Panc1 (cell line): ENCODE results near the gene TMEM150B. TPM values are rescaled to one million over a fixed set of nuclear protein-coding genes. Genes with fewer than 3 reads are reported as not detected.

ENCODE experiments used
- ATAC-seq: fragments of 200-7000 bp; cut with Tn5 transposase; 2 replicates; pipeline ENCODE4 v1.9.1; 2020; ENCODE audit warnings: mild to moderate bottlenecking, moderate library complexity
- BruUV-seq: library from RNA; stranded (reverse); fragments of 400-500 nt; replicated peaks from 2 replicates; lab custom pipeline; 2021; lab: Mats Ljungman, UMichigan
- CTCF ChIA-PET: fragments of 300-600 bp; sonication (Branson Sonifier 250); formaldehyde crosslinking; loops from one replicate; lab custom pipeline; 2022; ENCODE audit warnings: antibody characterized with exemption; lab: Charles Lee
- POLR2A ChIA-PET: fragments of 300-600 bp; sonication (Branson Sonifier 250); formaldehyde crosslinking; loops from one replicate; lab custom pipeline; 2022; ENCODE audit warnings: antibody characterized with exemption; lab: Charles Lee
- DNase-seq: peaks from one replicate; pipeline ENCODE4 v3.0.0-alpha.2; 2010; ENCODE audit warnings: low read depth, low spot score
- H3K27ac ChIP-seq: 2 replicates; pipeline ENCODE4 v1.5.1; 2011; ENCODE audit warnings: mild to moderate bottlenecking, low read length, inconsistent platforms
- H3K27me3 ChIP-seq: fragments of 200-500 bp; sonication (Bioruptor generic); 2 replicates; pipeline ENCODE4 v1.6.0; 2014; ENCODE audit warnings: low read length, inconsistent platforms; ENCODE audit not compliant: control insufficient read depth, insufficient read depth
- H3K36me3 ChIP-seq: fragments of 200-500 bp; sonication (Bioruptor generic); 2 replicates; pipeline ENCODE4 v1.5.1; 2014; ENCODE audit warnings: inconsistent platforms, mild to moderate bottlenecking, low read length, moderate library complexity; ENCODE audit not compliant: control insufficient read depth, insufficient read depth
- H3K4me1 ChIP-seq: 2 replicates; pipeline ENCODE4 v1.5.1; 2011; ENCODE audit warnings: inconsistent platforms, mild to moderate bottlenecking, low read length, moderate library complexity; ENCODE audit not compliant: control insufficient read depth, insufficient read depth
- H3K4me3 ChIP-seq, 2 experiments: 2 replicates each; pipeline ENCODE4 v1.5.1; 2011 to 2012; ENCODE audit warnings: low read depth in 2 of 2, low read length in 2 of 2, mild to moderate bottlenecking in 2 of 2, inconsistent platforms in 1 of 2, moderate library complexity in 1 of 2
- H3K9me3 ChIP-seq: fragments of 200-500 bp; sonication (Bioruptor generic); 2 replicates; pipeline ENCODE4 v1.5.1; 2014; ENCODE audit warnings: low read depth, mild to moderate bottlenecking, inconsistent platforms, low read length, moderate library complexity; ENCODE audit not compliant: control insufficient read depth, insufficient read depth
- POLR2AphosphoS5 ChIP-seq: IDR thresholded peaks from 2 replicates; pipeline ENCODE4 v1.6.1; 2012; ENCODE audit warnings: mild to moderate bottlenecking, low read depth, low read length, moderate library complexity
- REST ChIP-seq, 2 experiments: IDR thresholded peaks; 2 replicates each; pipeline ENCODE4 v1.6.1; 2011 to 2012; ENCODE audit warnings: low read depth in 2 of 2, control low read depth in 1 of 2, low read length in 1 of 2, mild to moderate bottlenecking in 1 of 2, moderate library complexity in 1 of 2; ENCODE audit not compliant: insufficient read depth in 1 of 2
- SIN3A ChIP-seq: IDR thresholded peaks from 2 replicates; pipeline ENCODE4 v1.6.1; 2012; ENCODE audit warnings: low read depth, mild to moderate bottlenecking, low read length, moderate library complexity, borderline replicate concordance; ENCODE audit not compliant: insufficient read depth
- TCF7L2 ChIP-seq: IDR thresholded peaks from 2 replicates; pipeline ENCODE4 v1.6.1; 2011; ENCODE audit warnings: mild to moderate bottlenecking, low read depth, low read length, inconsistent platforms
- in situ Hi-C: cut with HindIII; loops from 2 replicates; pipeline ENCODE4 v1.10.0; 2016; ENCODE audit warnings: low sequenced_read_pairs, low pct_unique_long_range_greater_than_20kb
- intact Hi-C: fragments of 100-400 bp; cut with micrococcal nuclease; formaldehyde crosslinking; loops from one replicate; pipeline ENCODE4 v1.10.0; 2022; ENCODE audit not compliant: unreplicated experiment
- total RNA-seq: library from RNA; stranded (reverse); gene quantifications from one replicate; pipeline ENCODE4 v1.2.1, GENCODE V29; 2021; ENCODE audit not compliant: unreplicated experiment
- TF ChIP-seq, protein P1 (sequence below): fragments of 450-650 bp; IDR thresholded peaks from 2 replicates; pipeline ENCODE4 v1.5.1; 2017; ENCODE audit warnings: mild to moderate bottlenecking

Gene TMEM150B
- total RNA-seq, 1 experiment from 2014 or later: not detected

DNA sequence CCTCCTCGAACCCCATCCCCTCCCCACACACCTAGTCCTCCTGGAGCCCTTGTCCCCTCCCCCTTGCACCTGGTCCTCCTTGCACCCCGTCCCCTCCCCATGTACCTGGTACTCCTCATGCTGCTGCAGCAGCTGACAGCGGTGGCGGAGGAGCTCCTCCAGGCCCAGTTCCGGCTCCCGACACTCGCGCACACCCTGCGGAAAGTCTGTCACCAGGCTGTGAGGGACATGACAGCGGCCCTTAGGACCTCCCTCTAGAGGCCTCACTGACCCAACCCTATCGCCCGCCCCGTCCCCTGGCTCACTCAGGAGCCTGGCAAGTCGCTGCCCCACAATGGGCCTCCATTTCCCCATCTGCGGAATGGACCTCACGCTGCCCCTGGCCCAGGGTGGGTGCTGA lies 60.0 kb downstream of the TMEM150B start:
- Histone ChIP-seq H3K9me3 (no peaks in the 10 kb centered on the region), H3K27me3 (no peaks in the 10 kb centered on the region), H3K4me3 (no peak overlapping the region), H3K27ac (no peak overlapping the region), H3K36me3 (no peaks in the 10 kb centered on the region), H3K4me1 (peaks cover 5% of the 10 kb centered on the region)
- CTCF ChIA-PET: no interaction called here
- ATAC-seq (no peak), DNase-seq (no peak)
- BruUV-seq: no TSS peak
- POLR2A ChIA-PET: no interaction called here
- intact Hi-C loops: no loop called here
- in situ Hi-C loops: no loop called here
- TF ChIP-seq, protein P1, sequence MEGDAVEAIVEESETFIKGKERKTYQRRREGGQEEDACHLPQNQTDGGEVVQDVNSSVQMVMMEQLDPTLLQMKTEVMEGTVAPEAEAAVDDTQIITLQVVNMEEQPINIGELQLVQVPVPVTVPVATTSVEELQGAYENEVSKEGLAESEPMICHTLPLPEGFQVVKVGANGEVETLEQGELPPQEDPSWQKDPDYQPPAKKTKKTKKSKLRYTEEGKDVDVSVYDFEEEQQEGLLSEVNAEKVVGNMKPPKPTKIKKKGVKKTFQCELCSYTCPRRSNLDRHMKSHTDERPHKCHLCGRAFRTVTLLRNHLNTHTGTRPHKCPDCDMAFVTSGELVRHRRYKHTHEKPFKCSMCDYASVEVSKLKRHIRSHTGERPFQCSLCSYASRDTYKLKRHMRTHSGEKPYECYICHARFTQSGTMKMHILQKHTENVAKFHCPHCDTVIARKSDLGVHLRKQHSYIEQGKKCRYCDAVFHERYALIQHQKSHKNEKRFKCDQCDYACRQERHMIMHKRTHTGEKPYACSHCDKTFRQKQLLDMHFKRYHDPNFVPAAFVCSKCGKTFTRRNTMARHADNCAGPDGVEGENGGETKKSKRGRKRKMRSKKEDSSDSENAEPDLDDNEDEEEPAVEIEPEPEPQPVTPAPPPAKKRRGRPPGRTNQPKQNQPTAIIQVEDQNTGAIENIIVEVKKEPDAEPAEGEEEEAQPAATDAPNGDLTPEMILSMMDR: no peak
- TF ChIP-seq POLR2AphosphoS5 (no peak), REST (IDR thresholded peaks at IDR 0.05; ENCODE audit: insufficient read depth in 1 of 2, low read depth in 2 of 2, low read length in 1 of 2) (no peak), SIN3A (no peak)

DNA sequence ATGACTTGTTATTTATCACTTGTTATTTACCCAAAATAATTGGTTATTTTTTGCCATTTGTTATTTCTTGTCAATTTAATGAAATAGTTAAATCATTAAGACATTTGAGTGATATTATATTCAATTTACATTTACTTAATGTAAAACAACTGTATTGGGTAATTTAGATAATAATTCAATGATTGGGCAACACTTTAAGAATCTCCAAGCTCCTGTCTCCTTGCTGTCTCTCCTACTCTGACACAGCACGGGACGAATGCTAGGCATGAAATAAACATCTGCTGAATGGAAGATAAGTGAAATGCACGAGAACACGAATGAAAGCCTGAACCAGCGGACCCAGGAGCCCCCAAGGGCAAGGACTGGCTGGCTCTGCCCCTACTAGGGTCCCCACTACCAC lies 60.6 kb downstream of the TMEM150B start:
- CTCF ChIA-PET: interaction anchor here (0.7 kb wide), 1 partner anchor 122 kb away, joined by 8 read pairs; no protein-coding TSS in a partner anchor
- ATAC-seq: no peak

More for the DNA sequence above, 60.6 kb downstream of the TMEM150B start:
- Histone ChIP-seq H3K4me3 (no peak overlapping the region), H3K36me3 (no peaks in the 10 kb centered on the region), H3K4me1 (peaks cover 12% of the 10 kb centered on the region), H3K27me3 (no peaks in the 10 kb centered on the region), H3K9me3 (no peaks in the 10 kb centered on the region), H3K27ac (no peak overlapping the region)
- TF ChIP-seq TCF7L2 (no peak), SIN3A (no peak), POLR2AphosphoS5 (no peak), REST (IDR thresholded peaks at IDR 0.05; ENCODE audit: insufficient read depth in 1 of 2, low read depth in 2 of 2, low read length in 1 of 2) (no peak)
- in situ Hi-C loops: no loop called here
- DNase-seq: no peak
- BruUV-seq: no TSS peak
- intact Hi-C loops: no loop called here
- POLR2A ChIA-PET: no interaction called here

Other genes starting within 250 kb of the TMEM150B start
- 11.0 TPM for gene EPS8L1, start 249.5 kb downstream of the TMEM150B start, total RNA-seq
- gene PPP1R12C, start 207.7 kb downstream of the TMEM150B start, total RNA-seq: 158 TPM
- 116 TPM for gene TNNT1, start 176.1 kb downstream of the TMEM150B start, total RNA-seq
- gene TNNI3, start 167.6 kb downstream of the TMEM150B start, total RNA-seq: 14.6 TPM
- 12.4 TPM for gene DNAAF3, start 158.7 kb downstream of the TMEM150B start, total RNA-seq
- 3.2 TPM for gene SYT5, start 145.1 kb downstream of the TMEM150B start, total RNA-seq
- 42.8 TPM for gene PTPRH, start 115.8 kb downstream of the TMEM150B start, total RNA-seq
- 14.2 TPM for gene TMEM86B, start 96.6 kb downstream of the TMEM150B start, total RNA-seq
- 172 TPM for gene PPP6R1, start 66.3 kb downstream of the TMEM150B start, total RNA-seq
- gene HSPBP1, start 45.2 kb downstream of the TMEM150B start, total RNA-seq: 84.2 TPM
- 7.9 TPM for gene BRSK1, start 41.3 kb downstream of the TMEM150B start, total RNA-seq
- 30.6 TPM for gene KMT5C, start 14.5 kb upstream of the TMEM150B start, total RNA-seq
- 5.6 TPM for gene COX6B2, start 29.4 kb upstream of the TMEM150B start, total RNA-seq
- gene GARIN5B, start 37.9 kb upstream of the TMEM150B start, total RNA-seq: not detected
- 4.4 TPM for gene IL11, start 45.1 kb upstream of the TMEM150B start, total RNA-seq
- 0.74 TPM for gene TMEM190, start 51.5 kb upstream of the TMEM150B start, total RNA-seq
- gene TMEM238, start 59.0 kb upstream of the TMEM150B start, total RNA-seq: 7.4 TPM
- 2,154 TPM for gene RPL28, start 60.6 kb upstream of the TMEM150B start, total RNA-seq
- 635 TPM for gene UBE2S, start 82.4 kb upstream of the TMEM150B start, total RNA-seq
- gene SHISA7, start 118.0 kb upstream of the TMEM150B start, total RNA-seq: 0.03 TPM
- 150 TPM for gene ISOC2, start 136.3 kb upstream of the TMEM150B start, total RNA-seq
- not detected for gene C19orf85, start 139.4 kb upstream of the TMEM150B start, total RNA-seq
- gene ZNF628, start 151.3 kb upstream of the TMEM150B start, total RNA-seq: 21.7 TPM
- 93.1 TPM for gene NAT14, start 159.8 kb upstream of the TMEM150B start, total RNA-seq
- 13.0 TPM for gene SSC5D, start 163.1 kb upstream of the TMEM150B start, total RNA-seq
- 0.69 TPM for gene SBK2, start 211.8 kb upstream of the TMEM150B start, total RNA-seq
- gene SBK3, start 220.2 kb upstream of the TMEM150B start, total RNA-seq: 4.0 TPM